ENCODE data around the gene UPF2. TPM values are rescaled to one million over a fixed set of nuclear protein-coding genes. Genes with fewer than 3 reads are reported as not detected.

The UPF2 gene
- total RNA-seq, 3 donors from 2014 or later (not counting 1 experiment from before 2014, with no cell fraction given): 29.3 to 33.2 (median 30.1) TPM

DNA sequence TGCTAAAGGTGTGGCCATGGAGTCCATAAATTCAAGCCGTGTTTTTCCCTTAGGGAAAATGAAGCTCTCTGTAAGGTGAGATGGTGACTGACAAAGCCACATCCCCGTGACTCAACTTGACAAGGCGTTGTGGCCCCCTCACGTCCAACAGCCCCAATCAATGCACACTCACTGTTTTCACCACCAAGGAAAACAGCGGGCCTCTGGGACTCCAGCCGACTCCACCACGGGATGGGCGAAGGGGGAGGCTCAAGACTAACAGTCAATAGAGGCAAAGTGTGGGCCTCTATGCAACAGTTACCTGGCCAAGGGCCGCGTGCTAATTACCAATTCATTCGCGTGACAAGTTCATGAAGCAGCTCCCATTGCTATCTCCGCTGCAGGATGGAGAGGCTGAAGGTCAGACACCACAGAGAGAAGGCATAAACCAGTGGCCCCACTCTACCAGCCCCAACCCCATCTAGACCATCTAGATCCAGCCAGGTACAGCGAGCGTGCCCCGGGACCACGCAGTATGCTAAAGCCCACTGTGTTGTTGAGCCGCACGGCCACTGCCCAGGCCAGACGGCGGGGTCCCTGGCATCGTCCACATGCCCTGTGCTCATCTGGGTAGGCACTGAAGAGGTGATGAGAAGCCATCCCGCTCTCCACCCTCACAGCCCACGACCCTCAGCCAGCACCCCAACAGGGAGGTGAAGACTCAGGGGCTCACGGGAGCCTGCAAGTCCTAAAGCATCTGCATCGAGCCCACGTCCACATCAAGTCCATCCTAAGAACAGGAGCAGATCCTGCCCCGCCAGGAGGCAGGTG, 143.3 kb downstream of the UPF2 start:
- H3K36me3 Mint-ChIP-seq: no peaks in the 10 kb centered on the region
- H3K4me3 Mint-ChIP-seq: no peak overlapping the region
- peaks cover 7 to 10% of the 10 kb centered on the region in 2 donors for H3K27me3 Mint-ChIP-seq (ENCODE audit: low read depth in 2 of 2)

DNA sequence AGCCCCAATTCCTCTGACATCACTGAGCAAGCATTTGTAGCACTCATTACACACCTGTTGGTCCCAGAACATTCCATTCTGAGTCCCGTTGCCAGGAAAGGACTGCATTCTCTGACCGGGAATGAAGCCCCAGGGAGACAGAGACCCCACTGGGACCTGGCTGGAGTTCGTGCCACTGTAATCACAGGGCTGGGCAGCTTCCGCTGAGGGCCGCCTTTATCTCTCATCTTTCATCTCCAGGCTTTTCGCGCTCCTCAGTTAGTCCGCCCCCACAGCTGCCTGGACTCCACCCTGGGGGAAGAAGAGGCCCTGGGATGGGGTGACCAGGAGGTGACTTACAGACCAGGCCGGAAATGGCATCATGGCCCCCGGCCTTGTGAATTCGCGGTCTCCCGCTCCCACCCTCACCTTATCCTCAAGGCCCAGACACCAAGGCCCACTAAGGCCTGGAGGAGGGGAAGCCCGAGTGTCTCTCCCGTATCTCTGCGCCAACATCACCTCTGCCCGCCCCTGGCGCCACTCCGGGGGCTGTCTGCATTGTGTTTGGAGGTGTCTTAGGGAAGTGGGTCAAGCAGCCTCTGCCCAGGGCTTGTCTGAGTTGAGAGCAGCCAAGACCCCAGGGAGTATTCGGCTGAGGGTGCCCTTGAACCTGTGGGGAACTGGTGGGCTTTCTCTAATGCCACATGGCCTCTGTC, 144.1 kb downstream of the UPF2 start:
- H3K4me1 ChIP-seq (ENCODE audit: control insufficient read depth, insufficient read depth, low read length): no peaks in the 10 kb centered on the region
- H3K27ac ChIP-seq (ENCODE audit: low read length): no peak overlapping the region

More for the DNA sequence above, 143.3 kb downstream of the UPF2 start:
- DNase-seq (no peak), ATAC-seq (no peak)
- intact Hi-C loops (cut with micrococcal nuclease): no loop called here
- H3K9me3 ChIP-seq (ENCODE audit: control insufficient read depth, insufficient read depth, low read length): no peaks in the 10 kb centered on the region
- H3K4me1 Mint-ChIP-seq: no peaks in the 10 kb centered on the region
- no peaks in the 10 kb centered on the region for H3K4me1 ChIP-seq (ENCODE audit: control insufficient read depth, insufficient read depth, low read length)
- no peaks in the 10 kb centered on the region for H3K9me3 Mint-ChIP-seq
- H3K27ac ChIP-seq (ENCODE audit: low read length): no peak overlapping the region
- H3K4me3 ChIP-seq (ENCODE audit: low read length): no peak overlapping the region
- no peaks in the 10 kb centered on the region for H3K27me3 ChIP-seq (ENCODE audit: control insufficient read depth, insufficient read depth, low read length)
- H3K36me3 ChIP-seq (ENCODE audit: control insufficient read depth, insufficient read depth, low read length): no peaks in the 10 kb centered on the region
- no peak overlapping the region for H3K27ac Mint-ChIP-seq
- WGBS (ENCODE audit: insufficient coverage): 90% methylated on average over 28 of the region's 28 CpGs
- TF ChIP-seq, protein P1, sequence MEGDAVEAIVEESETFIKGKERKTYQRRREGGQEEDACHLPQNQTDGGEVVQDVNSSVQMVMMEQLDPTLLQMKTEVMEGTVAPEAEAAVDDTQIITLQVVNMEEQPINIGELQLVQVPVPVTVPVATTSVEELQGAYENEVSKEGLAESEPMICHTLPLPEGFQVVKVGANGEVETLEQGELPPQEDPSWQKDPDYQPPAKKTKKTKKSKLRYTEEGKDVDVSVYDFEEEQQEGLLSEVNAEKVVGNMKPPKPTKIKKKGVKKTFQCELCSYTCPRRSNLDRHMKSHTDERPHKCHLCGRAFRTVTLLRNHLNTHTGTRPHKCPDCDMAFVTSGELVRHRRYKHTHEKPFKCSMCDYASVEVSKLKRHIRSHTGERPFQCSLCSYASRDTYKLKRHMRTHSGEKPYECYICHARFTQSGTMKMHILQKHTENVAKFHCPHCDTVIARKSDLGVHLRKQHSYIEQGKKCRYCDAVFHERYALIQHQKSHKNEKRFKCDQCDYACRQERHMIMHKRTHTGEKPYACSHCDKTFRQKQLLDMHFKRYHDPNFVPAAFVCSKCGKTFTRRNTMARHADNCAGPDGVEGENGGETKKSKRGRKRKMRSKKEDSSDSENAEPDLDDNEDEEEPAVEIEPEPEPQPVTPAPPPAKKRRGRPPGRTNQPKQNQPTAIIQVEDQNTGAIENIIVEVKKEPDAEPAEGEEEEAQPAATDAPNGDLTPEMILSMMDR (IDR thresholded peaks at IDR 0.05): no peak

DNA sequence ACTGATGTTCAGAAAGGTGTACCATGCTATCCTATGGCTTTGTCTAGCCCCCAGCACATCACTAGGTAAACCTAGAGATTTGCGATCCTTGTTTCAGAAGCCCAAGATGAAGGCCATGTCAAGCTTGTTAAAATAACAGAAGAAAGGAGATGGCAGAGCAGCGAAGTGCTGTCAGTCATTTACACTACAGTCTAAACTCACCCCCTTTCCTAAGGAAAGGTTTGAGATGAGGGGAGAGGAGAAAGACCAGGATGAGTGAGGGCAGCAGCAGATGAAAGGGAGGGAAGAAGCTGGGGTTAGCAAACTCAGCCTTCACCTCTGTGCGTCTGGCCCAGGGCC, 144.6 kb downstream of the UPF2 start:
- H3K36me3 Mint-ChIP-seq: no peaks in the 10 kb centered on the region
- no peak overlapping the region for H3K4me3 Mint-ChIP-seq
- WGBS (ENCODE audit: insufficient coverage): 95% methylated on average over 2 of the region's 3 CpGs

More for the DNA sequence above, 144.1 kb downstream of the UPF2 start:
- DNase-seq: no peak
- ATAC-seq: no peak
- Histone ChIP-seq H3K27me3 (ENCODE audit: control insufficient read depth, insufficient read depth, low read length) (no peaks in the 10 kb centered on the region), H3K4me3 (ENCODE audit: low read length) (no peak overlapping the region), H3K9me3 (ENCODE audit: control insufficient read depth, insufficient read depth, low read length) (no peaks in the 10 kb centered on the region), H3K36me3 (ENCODE audit: control insufficient read depth, insufficient read depth, low read length) (no peaks in the 10 kb centered on the region)
- 89% methylated on average over 19 of the region's 20 CpGs for WGBS (ENCODE audit: insufficient coverage)
- Mint-ChIP-seq H3K36me3 (no peaks in the 10 kb centered on the region), H3K4me1 (no peaks in the 10 kb centered on the region), H3K4me3 (no peak overlapping the region), H3K27me3 (ENCODE audit: low read depth in 2 of 2) (peaks cover 7 to 10% of the 10 kb centered on the region in 2 donors), H3K27ac (no peak overlapping the region), H3K9me3 (no peaks in the 10 kb centered on the region)
- intact Hi-C loops (cut with micrococcal nuclease): no loop called here
- TF ChIP-seq, protein P1 (IDR thresholded peaks at IDR 0.05): no peak

More for the DNA sequence above, 144.6 kb downstream of the UPF2 start:
- H3K9me3 ChIP-seq (ENCODE audit: control insufficient read depth, insufficient read depth, low read length): no peaks in the 10 kb centered on the region
- Mint-ChIP-seq H3K27ac (no peak overlapping the region), H3K4me1 (no peaks in the 10 kb centered on the region), H3K27me3 (ENCODE audit: low read depth in 2 of 2) (peaks cover 7 to 10% of the 10 kb centered on the region in 2 donors), H3K9me3 (no peaks in the 10 kb centered on the region)
- no peak overlapping the region for H3K4me3 ChIP-seq (ENCODE audit: low read length)
- H3K27ac ChIP-seq (ENCODE audit: low read length): no peak overlapping the region
- DNase-seq (no peak), ATAC-seq (no peak)
- H3K4me1 ChIP-seq (ENCODE audit: control insufficient read depth, insufficient read depth, low read length): no peaks in the 10 kb centered on the region
- intact Hi-C loops (cut with micrococcal nuclease): no loop called here
- H3K27me3 ChIP-seq (ENCODE audit: control insufficient read depth, insufficient read depth, low read length): no peaks in the 10 kb centered on the region
- no peaks in the 10 kb centered on the region for H3K36me3 ChIP-seq (ENCODE audit: control insufficient read depth, insufficient read depth, low read length)
- TF ChIP-seq, protein P1 (IDR thresholded peaks at IDR 0.05): no peak
